LNCAP (cell line): ENCODE results near the gene CDHR2.

ENCODE experiments used
- CTCF ChIP-seq: fragments of 450-650 bp; IDR thresholded peaks from 2 replicates; pipeline ENCODE4 v1.5.1; 2017; ENCODE audit warnings: mild to moderate bottlenecking

CDHR2 gene

GRCh38 chr5:176524987-176525386, 24.2 kb upstream of the CDHR2 start:
- no peak for TF ChIP-seq CTCF

GRCh38 chr5:176525677-176526076, 23.5 kb upstream of the CDHR2 start:
- no peak for TF ChIP-seq CTCF

- no peak for TF ChIP-seq CTCF
Observed at GRCh38 chr5:176526462-176526861, 22.7 kb upstream of the CDHR2 start.

GRCh38 chr5:176527246-176528222, 21.6 kb upstream of the CDHR2 start:
- no peak for TF ChIP-seq CTCF

GRCh38 chr5:176528301-176528700, 20.8 kb upstream of the CDHR2 start:
- no peak for TF ChIP-seq CTCF

GRCh38 chr5:176528761-176529115, 20.4 kb upstream of the CDHR2 start:
- no peak for TF ChIP-seq CTCF

- TF ChIP-seq CTCF = no peak
Observed at GRCh38 chr5:176529116-176529740, 19.9 kb upstream of the CDHR2 start.
